A549 (cell line): Measurements from ENCODE around the gene CLSTN1. TPM values are rescaled to one million over a fixed set of nuclear protein-coding genes. Genes with fewer than 3 reads are reported as not detected.

Experiments used
- ATAC-seq, 2 experiments: fragments of 200-7000 bp in 1 of 2; fragments of >200 bp in 1 of 2; cut with Nextera tagmentation in 1 of 2; cut with Tn5 transposase in 1 of 2; 3 replicates each; pipeline versions ENCODE4 v1.8.0 to v1.9.1; 2018 to 2020; ENCODE audit warnings: mild to moderate bottlenecking in 1 of 2, moderate library complexity in 1 of 2
- CTCF ChIA-PET: fragments of 300-600 bp; sonication (Branson Sonifier 250); formaldehyde crosslinking; extraction: SDS; loops from one replicate; lab custom pipeline; 2021; ENCODE audit warnings: antibody characterized with exemption, inconsistent platforms; lab: Yijun Ruan, JAX
- POLR2A ChIA-PET: fragments of 350-600 bp; formaldehyde crosslinking; extraction: SDS; loops from one replicate; lab custom pipeline; 2021; ENCODE audit warnings: antibody characterized with exemption, inconsistent platforms; lab: Yijun Ruan, JAX
- DNase-seq, 2 experiments: peaks; one replicate each; pipeline versions ENCODE4 v3.0.0 to v3.0.0-alpha.2; 2011 to 2016; ENCODE audit warnings: low read depth in 1 of 2, low spot score in 1 of 2
- FAIRE-seq: peaks from 2 replicates; lab custom pipeline; 2011; peaks lifted over from hg19 to GRCh38; lab: Jason Lieb, UNC
- H3K27ac ChIP-seq, 2 experiments: fragments of >200 bp; sonication (Bioruptor Twin); formaldehyde crosslinking; 3 replicates each; pipeline ENCODE4 v1.5.1; 2016 to 2017
- H3K4me1 ChIP-seq: fragments of >200 bp; sonication (Bioruptor Twin); formaldehyde crosslinking; 3 replicates; pipeline ENCODE4 v1.6.1; 2016
- H3K4me2 ChIP-seq: fragments of >200 bp; sonication (Bioruptor Twin); formaldehyde crosslinking; 3 replicates; pipeline ENCODE4 v1.6.1; 2016
- H3K4me3 ChIP-seq: fragments of >200 bp; sonication (Bioruptor Twin); formaldehyde crosslinking; 3 replicates; pipeline ENCODE4 v1.5.1; 2016
- H3K9me3 ChIP-seq: fragments of >200 bp; sonication (Bioruptor Twin); formaldehyde crosslinking; 3 replicates; pipeline ENCODE4 v1.6.1; 2016
- CEBPB ChIP-seq, 2 experiments: fragments of >200 bp in 1 of 2; sonication (Bioruptor Twin) in 1 of 2; formaldehyde crosslinking in 1 of 2; IDR thresholded peaks; 2 replicates each; pipeline ENCODE4 v1.6.1; 2012 to 2016
- CHD2 ChIP-seq: fragments of 150-350 bp; IDR thresholded peaks from 2 replicates; pipeline ENCODE4 v1.6.1; 2014; ENCODE audit warnings: low read length; ENCODE audit not compliant: partially characterized antibody
- EHF ChIP-seq: fragments of 250-450 bp; sonication (Bioruptor Pico); IDR thresholded peaks from 2 replicates; pipeline ENCODE4 v1.5.0; 2020; ENCODE audit warnings: mild to moderate bottlenecking
- EHMT2 ChIP-seq: fragments of 200-600 bp; sonication (generic); IDR thresholded peaks from 2 replicates; pipeline ENCODE4 v1.6.1; 2016; ENCODE audit warnings: antibody characterized with exemption, low read depth, mild to moderate bottlenecking, moderate library complexity
- EP300 ChIP-seq, 2 experiments: fragments of >200 bp; sonication (Bioruptor Twin); formaldehyde crosslinking; IDR thresholded peaks; 2 replicates in 1 of 2; 3 replicates in 1 of 2; pipeline ENCODE4 v1.6.1; 2016 to 2017
- FOSB ChIP-seq: fragments of 250-450 bp; sonication (Bioruptor Pico); IDR thresholded peaks from 2 replicates; pipeline ENCODE4 v1.5.0; 2020; ENCODE audit warnings: mild to moderate bottlenecking, moderate library complexity
- FOSL2 ChIP-seq, 2 experiments: fragments of 450-650 bp in 1 of 2; fragments of >200 bp in 1 of 2; sonication (Bioruptor Twin) in 1 of 2; formaldehyde crosslinking; IDR thresholded peaks; 2 replicates each; pipeline versions ENCODE4 v1.5.0 to v1.6.1; 2016 to 2020; ENCODE audit warnings: mild to moderate bottlenecking in 1 of 2, moderate library complexity in 1 of 2
- HDAC2 ChIP-seq: fragments of 200-600 bp; sonication (generic); IDR thresholded peaks from 2 replicates; pipeline ENCODE4 v1.6.1; 2016
- HEYL ChIP-seq: fragments of 250-450 bp; sonication (Bioruptor Pico); IDR thresholded peaks from 2 replicates; pipeline ENCODE4 v1.8.0; 2021; ENCODE audit warnings: mild to moderate bottlenecking, moderate library complexity
- HOXB13 ChIP-seq: fragments of 250-450 bp; sonication (Bioruptor Pico); IDR thresholded peaks from 2 replicates; pipeline ENCODE4 v1.5.0; 2020; ENCODE audit warnings: low read depth, mild to moderate bottlenecking, moderate library complexity
- HOXB5 ChIP-seq: fragments of 250-450 bp; sonication (Bioruptor Pico); IDR thresholded peaks from 2 replicates; pipeline ENCODE4 v1.5.0; 2020; ENCODE audit warnings: mild to moderate bottlenecking, moderate library complexity
- JUN ChIP-seq, 2 experiments: fragments of >200 bp; sonication (Bioruptor Twin); formaldehyde crosslinking; IDR thresholded peaks; 2 replicates in 1 of 2; 3 replicates in 1 of 2; pipeline ENCODE4 v1.6.1; 2016 to 2017
- MAFK ChIP-seq: fragments of 450-650 bp; IDR thresholded peaks from 2 replicates; pipeline ENCODE4 v1.6.1; 2014; ENCODE audit not compliant: partially characterized antibody
- NR3C1 ChIP-seq: fragments of >200 bp; sonication (Bioruptor Twin); formaldehyde crosslinking; IDR thresholded peaks from 3 replicates; pipeline ENCODE4 v1.6.1; 2017
- POLR2A ChIP-seq: IDR thresholded peaks from 2 replicates; pipeline ENCODE4 v1.6.1; 2012; ENCODE audit warnings: mild to moderate bottlenecking, low read length
- POLR2AphosphoS2 ChIP-seq: conservative IDR thresholded peaks from 2 replicates; pipeline ENCODE4 v1.6.1; 2012; ENCODE audit warnings: low read length, improper control_type of control experiment, inconsistent platforms
- RARB ChIP-seq: fragments of 250-450 bp; sonication (Bioruptor Pico); IDR thresholded peaks from 2 replicates; pipeline ENCODE4 v1.8.0; 2021; ENCODE audit warnings: mild to moderate bottlenecking, moderate library complexity
- RCOR1 ChIP-seq: fragments of 150-350 bp; IDR thresholded peaks from 2 replicates; pipeline ENCODE4 v1.6.1; 2014; ENCODE audit warnings: antibody characterized with exemption, low read length, low read depth
- RFX5 ChIP-seq: fragments of 450-650 bp; IDR thresholded peaks from 2 replicates; pipeline ENCODE4 v1.7.1; 2014; ENCODE audit warnings: antibody characterized with exemption, mild to moderate bottlenecking, moderate library complexity
- ZC3H11A ChIP-seq: fragments of 450-650 bp; IDR thresholded peaks from 2 replicates; pipeline ENCODE4 v1.6.1; 2014; ENCODE audit warnings: antibody characterized with exemption, mild to moderate bottlenecking
- WGBS: methylation state at CpG from one replicate; pipeline ENCODE4 v1.1.6; 2017; ENCODE audit errors: missing lambda C conversion rate; 5-methylcytosine and 5-hydroxymethylcytosine counted together
- polyA plus RNA-seq, 4 experiments: library from polyadenylated mRNA; depleted of rRNA in 3 of 4; stranded (reverse); fragments of >200 nt; fragmentation: RNase III in 1 of 4; extraction: RNeasy Plus Mini Kit Qiagen cat#74134 plus additional on column Dnase treatment in 1 of 4; gene quantifications; 2 replicates in 3 of 4; 3 replicates in 1 of 4; pipeline ENCODE4 v1.2.3, GENCODE V29; 2011 to 2017
- TF ChIP-seq, protein P1 (sequence below): fragments of 450-650 bp; IDR thresholded peaks from 2 replicates; pipeline ENCODE4 v1.6.1; 2014; ENCODE audit warnings: antibody characterized with exemption
- TF ChIP-seq, protein P2 (sequence below): fragments of >200 bp; sonication (Bioruptor Twin); formaldehyde crosslinking; IDR thresholded peaks from 2 replicates; pipeline ENCODE4 v1.6.1; 2016
- TF ChIP-seq, protein P3 (sequence below): IDR thresholded peaks from 2 replicates; pipeline ENCODE4 v1.6.1; 2012
- TF ChIP-seq, protein P4 (sequence below): IDR thresholded peaks from 2 replicates; pipeline ENCODE4 v1.6.1; 2012

CLSTN1 gene
- polyA plus RNA-seq, 2 of the 4 experiments (the other 2 are of a cell fraction), result 27.3 to 56.1 TPM

DNA sequence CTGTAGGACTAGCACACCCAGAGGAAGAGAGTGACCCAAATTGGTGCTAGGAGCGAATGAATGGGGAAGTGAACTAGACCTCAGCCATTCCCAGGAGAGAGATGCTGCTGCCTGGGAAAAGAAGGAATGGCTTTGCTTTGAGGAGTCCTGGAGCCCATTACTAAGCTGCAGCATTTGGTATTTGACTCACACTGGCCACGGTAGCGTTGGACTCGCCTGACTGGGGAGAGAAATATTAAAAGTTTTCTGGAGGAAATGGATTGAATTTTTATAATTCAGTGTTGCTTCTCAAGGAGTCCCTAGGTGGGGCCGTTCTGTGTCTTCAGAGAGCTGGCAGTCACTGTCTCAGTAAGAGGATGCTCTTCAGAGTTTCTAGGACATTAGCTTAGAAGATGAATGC, 132.1 kb downstream of the CLSTN1 start:
- Histone ChIP-seq H3K4me2 (no peak overlapping the region), H3K4me3 (no peak overlapping the region), H3K27ac (no peak overlapping the region), H3K9me3 (no peaks in the 10 kb centered on the region), H3K4me1 (peaks cover 23% of the 10 kb centered on the region; the same call in 2 of the 3 replicates)
- ATAC-seq (no peak), DNase-seq (no peak), FAIRE-seq (no peak)
- ChIA-PET POLR2A (no interaction called here), CTCF (interaction anchor here (0.7 to 7.8 kb wide), 9 partner anchors 11 to 99 kb away, joined by 3 to 37 read pairs (median 4); no protein-coding TSS in a partner anchor)
- 48% methylated on average over 5 of the region's 5 CpGs for WGBS
- TF ChIP-seq EP300 (IDR thresholded peaks at IDR 0.05) (no peak), FOSB (no peak), RARB (no peak), CEBPB (IDR thresholded peaks at IDR 0.05) (no peak), EHMT2 (no peak), MAFK (no peak), RFX5 (no peak), RCOR1 (no peak), CHD2 (no peak), EHF (CRISPR knock-in tag) (no peak), JUN (IDR thresholded peaks at IDR 0.05) (no peak), HEYL (CRISPR knock-in tag) (no peak), POLR2AphosphoS2 (no peak), FOSL2 (IDR thresholded peaks at IDR 0.05) (no peak), FOSL2 (CRISPR knock-in tag; IDR thresholded peaks at IDR 0.05) (no peak)
- TF ChIP-seq, protein P1, sequence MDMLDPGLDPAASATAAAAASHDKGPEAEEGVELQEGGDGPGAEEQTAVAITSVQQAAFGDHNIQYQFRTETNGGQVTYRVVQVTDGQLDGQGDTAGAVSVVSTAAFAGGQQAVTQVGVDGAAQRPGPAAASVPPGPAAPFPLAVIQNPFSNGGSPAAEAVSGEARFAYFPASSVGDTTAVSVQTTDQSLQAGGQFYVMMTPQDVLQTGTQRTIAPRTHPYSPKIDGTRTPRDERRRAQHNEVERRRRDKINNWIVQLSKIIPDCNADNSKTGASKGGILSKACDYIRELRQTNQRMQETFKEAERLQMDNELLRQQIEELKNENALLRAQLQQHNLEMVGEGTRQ, result no peak
- TF ChIP-seq, protein P2, sequence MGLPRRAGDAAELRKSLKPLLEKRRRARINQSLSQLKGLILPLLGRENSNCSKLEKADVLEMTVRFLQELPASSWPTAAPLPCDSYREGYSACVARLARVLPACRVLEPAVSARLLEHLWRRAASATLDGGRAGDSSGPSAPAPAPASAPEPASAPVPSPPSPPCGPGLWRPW, result no peak
- TF ChIP-seq, protein P3, sequence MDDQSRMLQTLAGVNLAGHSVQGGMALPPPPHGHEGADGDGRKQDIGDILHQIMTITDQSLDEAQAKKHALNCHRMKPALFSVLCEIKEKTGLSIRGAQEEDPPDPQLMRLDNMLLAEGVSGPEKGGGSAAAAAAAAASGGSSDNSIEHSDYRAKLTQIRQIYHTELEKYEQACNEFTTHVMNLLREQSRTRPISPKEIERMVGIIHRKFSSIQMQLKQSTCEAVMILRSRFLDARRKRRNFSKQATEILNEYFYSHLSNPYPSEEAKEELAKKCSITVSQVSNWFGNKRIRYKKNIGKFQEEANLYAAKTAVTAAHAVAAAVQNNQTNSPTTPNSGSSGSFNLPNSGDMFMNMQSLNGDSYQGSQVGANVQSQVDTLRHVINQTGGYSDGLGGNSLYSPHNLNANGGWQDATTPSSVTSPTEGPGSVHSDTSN, result no peak

DNA sequence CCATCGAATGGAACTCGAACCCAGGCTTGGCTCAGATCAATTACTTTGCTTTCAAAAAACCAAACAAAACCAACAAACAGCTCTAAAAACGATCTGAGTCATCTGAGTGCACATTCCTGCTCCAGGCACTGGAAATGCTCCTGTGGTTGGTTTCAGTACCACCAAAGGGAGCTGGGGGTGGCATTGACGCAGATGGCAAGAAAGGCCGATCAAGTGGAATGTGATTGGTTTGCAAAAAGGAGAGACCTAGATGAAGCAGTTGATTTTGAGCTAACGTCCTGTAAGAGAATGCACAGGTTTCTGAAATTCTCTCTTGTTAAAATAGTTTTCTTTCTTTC, 132.7 kb downstream of the CLSTN1 start:
- peak overlapping the region; percentile 91; the same call in 1 of the 3 replicates for H3K4me2 ChIP-seq
- CTCF ChIA-PET, result interaction anchor here (0.8 to 7.8 kb wide), 8 partner anchors 11 to 93 kb away, joined by 3 to 37 read pairs (median 4); no protein-coding TSS in a partner anchor
- FAIRE-seq, result no peak
- no peak overlapping the region for H3K27ac ChIP-seq
- POLR2A ChIA-PET, result no interaction called here
- 66% methylated on average over 6 of the region's 6 CpGs for WGBS
- TF ChIP-seq ZC3H11A (no peak), HDAC2 (no peak), POLR2A (no peak), FOSL2 (IDR thresholded peaks at IDR 0.05) (no peak), FOSL2 (CRISPR knock-in tag; IDR thresholded peaks at IDR 0.05) (no peak), HOXB13 (CRISPR knock-in tag) (no peak), NR3C1 (no peak), HOXB5 (no peak), CEBPB (IDR thresholded peaks at IDR 0.05) (no peak)
- TF ChIP-seq, protein P4, sequence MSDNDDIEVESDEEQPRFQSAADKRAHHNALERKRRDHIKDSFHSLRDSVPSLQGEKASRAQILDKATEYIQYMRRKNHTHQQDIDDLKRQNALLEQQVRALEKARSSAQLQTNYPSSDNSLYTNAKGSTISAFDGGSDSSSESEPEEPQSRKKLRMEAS, result no peak
- no peak overlapping the region for H3K4me3 ChIP-seq
- no peak for DNase-seq
- H3K9me3 ChIP-seq, result no peaks in the 10 kb centered on the region
- no peak for ATAC-seq
- peaks cover 23% of the 10 kb centered on the region; the same call in 2 of the 3 replicates for H3K4me1 ChIP-seq
